Astrocyte of the hippocampus (primary cell): ENCODE measurements around the gene RNF213.
"Not testable (repeated sequence)": the region's sequence is repeated elsewhere in the genome, so short reads cannot be mapped to it uniquely, and the experiment has no call there.

Experiments
- DNase-seq: peaks from one replicate; pipeline ENCODE4 v3.0.0; 2011; ENCODE audit warnings: low read depth, low spot score

RNF213 gene

DNA sequence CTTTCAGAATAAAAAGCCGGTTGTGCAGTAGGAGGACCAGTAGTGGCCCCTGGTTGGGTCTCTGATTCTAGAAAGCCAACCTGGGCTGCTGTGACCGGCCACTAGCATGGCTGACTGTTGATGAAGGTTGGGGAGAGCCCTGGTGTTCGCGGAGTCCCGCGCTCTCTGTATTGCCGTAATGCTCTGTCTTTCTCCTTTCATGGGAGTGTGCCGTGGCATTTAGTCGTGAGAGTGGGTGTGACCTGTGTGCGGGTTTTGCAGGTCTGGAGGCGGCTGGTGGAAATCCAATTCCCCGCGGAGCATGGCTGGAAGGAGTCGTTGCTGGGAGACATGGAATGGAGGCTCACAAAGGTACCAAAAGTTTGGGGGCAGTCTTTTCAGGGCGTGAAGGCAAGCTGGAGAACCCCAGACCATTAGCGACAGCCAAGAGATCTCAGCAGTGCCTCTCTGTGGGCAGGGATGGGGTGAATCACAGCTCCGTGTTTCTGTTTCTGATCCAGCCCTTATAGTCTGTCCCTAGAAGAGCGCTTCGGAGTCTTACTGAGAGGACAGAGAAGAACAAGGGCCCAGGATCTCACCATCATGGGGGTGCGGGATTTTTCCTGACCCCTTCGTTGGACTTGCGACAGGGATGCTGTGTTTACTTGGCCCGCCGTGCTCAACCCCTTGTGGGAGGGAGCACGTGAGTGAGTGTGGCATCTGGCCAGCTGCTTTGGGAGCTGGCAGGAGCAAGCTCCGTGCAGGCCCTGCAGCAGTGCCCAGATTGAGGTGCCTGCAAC is 56.5 kb downstream of the RNF213 start:
- no peak for DNase-seq

DNA sequence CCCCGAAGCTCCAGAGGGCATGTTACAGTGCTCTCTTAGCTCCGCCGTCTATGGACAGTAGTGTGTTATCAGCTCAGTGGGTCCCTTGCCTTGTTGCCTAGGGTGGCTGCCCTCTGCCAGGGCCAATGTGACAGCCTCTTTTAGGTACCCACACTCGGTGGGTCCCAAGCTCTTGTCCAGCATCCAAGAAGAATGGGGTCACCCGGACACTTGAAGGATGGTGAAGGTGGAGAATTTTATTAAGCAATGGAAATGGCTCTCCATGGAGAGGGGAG is 57.0 kb downstream of the RNF213 start:
- no peak for DNase-seq

DNA sequence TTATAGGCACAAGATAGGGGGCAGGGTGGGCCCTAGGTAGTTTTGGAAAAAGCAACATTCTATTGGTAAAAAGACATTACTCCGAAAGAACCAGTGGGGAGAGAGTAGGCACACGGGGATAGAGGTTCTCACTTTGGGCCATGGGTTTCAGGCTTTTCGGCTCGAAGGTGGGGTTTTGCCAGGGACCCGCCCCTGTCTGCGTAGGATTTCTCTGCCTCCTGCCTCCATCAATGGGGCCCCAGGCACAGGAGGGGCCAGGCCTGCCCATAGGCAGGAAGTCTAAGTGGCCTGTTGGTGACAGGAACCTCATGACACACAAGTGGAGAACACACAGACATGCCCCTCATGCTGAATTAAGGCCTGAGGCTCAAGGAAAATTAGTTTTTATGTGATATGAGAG is 57.5 kb downstream of the RNF213 start:
- DNase-seq: no peak

DNA sequence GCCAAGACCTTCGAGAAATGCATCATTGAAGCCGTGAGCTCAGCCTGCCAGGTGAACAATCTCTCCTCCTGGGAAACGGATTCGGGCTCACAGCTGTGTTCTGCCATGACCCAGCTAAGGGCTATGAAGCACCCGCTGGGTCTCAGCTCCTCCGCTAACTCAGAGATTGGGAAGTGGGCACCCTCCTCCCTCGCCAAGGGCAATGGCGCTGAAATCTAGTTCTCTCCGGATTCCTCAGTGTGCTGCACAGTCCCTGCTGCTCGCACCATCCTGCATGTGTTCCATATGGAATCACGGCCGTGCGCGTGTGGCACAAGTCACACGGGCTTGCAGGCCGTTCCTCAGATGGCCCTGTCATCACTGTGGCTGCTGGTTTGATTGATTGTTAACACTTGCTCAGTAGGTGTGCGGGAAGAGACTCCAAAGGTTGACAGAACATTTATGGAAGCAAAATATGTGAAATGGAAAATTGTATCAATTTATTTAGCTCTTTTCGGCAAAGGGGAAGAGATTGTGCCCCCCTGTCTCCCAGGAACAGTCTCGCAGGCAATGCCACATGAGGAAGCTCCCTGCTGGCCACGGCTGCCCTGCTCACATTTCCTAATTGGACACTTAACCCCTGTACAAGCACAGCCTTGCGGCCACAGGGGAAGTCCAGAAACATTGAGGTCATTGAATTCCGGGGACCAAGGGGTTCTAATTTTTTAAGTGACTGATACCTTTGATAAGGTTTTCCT is 58.8 kb downstream of the RNF213 start:
- DNase-seq: no peak

DNA sequence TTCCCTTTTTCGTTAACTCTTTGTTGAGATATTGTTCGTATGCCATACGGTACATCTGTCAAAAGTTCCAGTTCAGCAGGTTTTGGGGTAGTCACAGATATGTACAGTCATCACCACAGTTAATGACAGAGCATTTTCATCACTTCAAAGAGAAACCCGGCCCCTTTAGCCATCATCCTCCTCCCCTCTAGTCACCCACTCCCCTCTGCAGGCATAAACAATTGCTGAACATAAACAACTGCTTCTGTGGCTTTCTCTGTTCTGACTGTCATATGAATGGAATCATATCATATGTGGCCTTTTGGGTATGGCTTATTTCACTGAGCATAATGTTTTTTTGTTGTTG is 59.3 kb downstream of the RNF213 start:
- no peak for DNase-seq

DNA sequence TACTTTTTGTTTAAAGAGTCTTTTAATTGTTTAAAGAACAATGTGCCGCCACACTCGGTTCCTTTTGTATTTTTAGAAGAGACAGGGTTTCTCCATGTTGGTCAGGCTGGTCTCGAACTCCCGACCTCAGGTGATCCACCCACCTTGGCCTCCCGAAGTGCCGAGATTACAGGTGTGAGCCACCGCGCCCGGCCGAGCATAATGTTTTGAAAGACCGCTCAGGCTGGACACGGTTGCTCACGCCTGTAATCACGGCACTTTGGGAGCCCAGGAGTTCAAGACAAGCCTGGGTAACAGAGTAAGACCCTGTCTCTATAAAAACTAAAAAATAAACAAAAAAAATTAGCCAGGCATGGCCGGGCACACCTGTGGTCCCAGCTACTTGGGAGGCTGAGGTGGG is 59.8 kb downstream of the RNF213 start:
- no peak for DNase-seq

DNA sequence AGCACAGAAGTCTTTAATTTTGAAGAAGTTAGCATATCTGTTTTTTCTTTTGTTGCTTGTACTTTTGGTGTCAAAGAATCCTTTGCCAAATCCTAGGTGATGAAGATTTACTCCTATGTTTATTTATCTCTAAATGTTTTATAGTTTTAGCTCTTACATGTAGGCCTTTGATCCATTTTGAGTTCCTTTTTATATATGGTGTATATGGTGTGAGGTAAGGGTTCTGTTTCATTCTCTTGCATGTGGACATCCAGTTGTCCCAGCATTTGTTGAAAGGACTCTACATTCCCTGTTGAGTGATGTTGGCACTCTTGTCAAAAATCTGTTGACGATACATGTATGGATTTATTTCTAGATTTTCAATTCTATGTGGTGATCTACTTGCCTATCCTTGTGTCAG is 62.2 kb downstream of the RNF213 start:
- no peak for DNase-seq

DNA sequence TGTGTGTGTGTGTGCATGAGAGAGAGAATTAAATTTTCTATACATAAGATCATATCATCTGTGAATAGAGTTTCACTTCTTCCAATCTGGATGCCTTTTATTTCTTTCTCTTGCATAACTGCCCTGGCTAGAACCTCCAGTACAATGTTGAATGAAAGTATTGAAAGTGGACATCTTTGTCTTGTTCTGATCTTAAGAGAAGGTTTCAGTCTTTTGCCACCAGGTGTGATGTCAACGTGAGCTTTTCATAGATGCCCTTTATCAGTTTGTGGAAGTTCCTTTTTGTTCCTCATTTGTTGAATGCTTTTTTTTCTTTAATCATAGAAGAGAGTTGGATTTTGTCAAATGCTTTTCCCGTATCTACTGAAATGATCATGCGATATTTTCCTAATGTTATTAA is 63.3 kb downstream of the RNF213 start:
- no peak for DNase-seq

DNA sequence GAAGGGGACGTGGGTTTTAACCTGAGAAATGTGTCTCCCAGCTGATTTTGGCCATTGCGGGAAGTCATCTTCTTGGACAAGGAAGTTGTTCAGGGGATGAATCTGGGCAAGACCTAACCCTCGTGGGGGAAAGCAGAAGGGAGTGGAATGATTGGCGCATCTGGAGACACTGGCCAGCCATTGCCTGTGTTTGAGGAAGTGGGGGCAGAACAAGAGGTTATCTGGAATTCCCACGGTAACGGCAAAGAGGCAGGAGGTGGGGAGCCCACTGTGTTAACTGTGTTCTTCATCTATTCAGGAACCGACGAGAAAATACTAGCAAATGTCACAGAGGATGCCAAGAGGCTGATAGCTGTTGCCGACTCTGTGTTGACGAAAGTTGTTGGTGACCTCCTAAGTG is 66.9 kb downstream of the RNF213 start:
- DNase-seq: no peak

DNA sequence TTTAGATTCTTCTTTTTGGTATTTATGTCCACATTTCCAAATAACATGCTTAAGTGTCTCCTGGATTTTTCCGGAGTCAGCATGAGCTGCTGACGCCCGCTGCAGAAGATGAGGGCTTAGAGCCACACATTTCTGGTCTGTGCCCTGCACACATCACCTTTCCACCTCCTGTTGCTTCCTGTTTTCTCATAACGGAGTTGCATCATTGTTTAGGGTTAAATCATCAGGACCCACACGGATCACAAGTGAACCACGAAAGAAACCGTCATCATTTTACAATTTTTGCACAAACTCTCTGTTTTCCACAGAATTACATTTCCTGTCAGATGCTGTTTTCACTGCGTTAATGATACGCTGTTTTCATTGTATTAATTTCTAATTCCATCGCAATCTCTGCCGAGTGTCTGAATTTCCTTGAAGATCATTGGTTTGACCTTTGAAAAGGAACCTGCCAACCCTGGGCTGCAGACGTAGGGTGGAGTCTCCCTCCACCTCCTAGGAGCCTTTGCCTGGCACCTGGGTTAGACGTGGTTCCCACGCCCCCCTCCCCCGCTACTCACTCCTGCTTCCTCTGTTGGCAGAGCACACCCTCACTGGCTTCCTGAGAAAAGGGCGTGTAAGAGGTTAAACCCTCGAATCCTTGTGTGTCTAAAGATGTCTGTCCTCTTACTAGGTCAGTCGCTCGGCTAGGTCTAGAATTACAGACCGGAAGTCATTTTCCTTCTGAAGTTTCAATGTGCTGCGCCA is 68.2 kb downstream of the RNF213 start:
- DNase-seq: no peak

DNA sequence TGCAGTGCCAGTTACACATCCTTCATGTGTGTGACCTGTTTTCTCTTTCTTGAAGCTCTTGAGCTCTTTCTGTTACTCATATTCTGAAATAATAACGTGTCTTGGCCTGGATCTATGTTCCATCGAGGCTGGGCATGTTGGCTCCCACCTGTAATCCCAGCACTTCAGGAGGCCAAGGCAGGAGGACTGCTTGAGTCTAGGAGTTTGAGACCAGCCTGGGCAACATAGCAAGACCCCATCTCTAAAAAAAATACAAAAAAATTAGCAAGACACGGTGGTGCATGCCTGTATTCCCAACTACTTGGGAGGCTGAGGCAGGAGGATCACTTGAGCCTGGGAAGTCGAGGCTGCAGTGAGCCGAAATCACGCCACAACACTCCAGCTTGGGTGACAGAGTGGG is 68.8 kb downstream of the RNF213 start:
- not testable (repeated sequence) for DNase-seq

DNA sequence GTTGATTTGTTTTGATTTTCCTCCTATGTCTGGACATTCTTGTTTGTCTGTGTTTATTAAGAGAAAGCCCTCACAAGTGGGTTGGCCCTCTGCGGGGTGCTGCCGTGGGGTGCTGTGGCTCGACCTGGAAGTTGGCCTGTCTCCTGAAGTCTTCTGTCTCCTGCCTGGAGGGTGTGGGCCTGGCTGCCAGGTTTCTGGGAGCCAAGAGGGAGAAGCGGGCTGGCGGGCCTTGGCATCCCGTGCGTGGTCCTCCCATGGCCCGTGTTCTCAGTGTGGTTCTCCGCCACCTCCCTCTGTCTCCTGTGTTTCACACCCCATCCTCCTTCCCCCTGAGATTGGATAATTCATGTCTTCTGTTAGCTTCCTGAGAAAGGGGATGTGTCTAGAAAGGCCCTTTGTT is 69.6 kb downstream of the RNF213 start:
- DNase-seq: no peak

DNA sequence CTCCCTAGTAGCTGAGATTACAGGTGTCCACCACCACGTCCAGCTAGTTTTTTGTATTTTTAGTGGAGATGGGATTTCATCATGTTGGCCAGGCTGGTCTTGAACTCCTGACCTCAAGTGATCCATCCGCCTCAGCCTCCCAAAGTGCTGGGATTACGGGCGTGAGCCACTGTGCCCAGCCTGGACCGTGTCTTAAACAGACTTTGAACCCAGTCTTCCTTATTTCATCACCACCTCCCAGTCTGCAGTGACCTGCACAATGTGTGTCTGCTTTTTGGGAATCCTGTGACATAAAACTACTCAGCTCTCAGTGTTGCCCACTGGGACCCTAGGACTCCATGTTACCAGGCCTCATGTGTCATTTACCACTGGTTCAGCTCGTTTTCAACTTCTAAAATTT is 70.3 kb downstream of the RNF213 start:
- not testable (repeated sequence) for DNase-seq

DNA sequence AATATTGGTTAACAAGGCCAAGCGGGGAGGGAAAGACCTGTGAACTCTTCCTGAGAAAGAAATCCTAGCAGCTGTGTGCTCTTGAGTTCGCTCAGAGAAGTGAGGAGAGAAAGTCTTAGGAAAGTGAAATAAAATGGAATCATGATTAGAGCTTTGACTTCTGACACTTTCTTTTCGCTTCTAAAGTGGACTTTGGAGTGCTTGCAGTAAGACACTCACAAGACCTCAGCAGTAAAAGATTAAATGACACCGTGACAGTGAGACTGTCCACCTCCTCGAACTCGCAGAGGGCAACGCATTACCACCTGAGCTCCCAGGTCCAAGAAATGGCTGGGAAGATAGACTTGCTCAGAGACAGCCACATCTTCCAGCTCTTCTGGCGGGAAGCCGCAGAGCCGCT is 71.2 kb downstream of the RNF213 start:
- no peak for DNase-seq

DNA sequence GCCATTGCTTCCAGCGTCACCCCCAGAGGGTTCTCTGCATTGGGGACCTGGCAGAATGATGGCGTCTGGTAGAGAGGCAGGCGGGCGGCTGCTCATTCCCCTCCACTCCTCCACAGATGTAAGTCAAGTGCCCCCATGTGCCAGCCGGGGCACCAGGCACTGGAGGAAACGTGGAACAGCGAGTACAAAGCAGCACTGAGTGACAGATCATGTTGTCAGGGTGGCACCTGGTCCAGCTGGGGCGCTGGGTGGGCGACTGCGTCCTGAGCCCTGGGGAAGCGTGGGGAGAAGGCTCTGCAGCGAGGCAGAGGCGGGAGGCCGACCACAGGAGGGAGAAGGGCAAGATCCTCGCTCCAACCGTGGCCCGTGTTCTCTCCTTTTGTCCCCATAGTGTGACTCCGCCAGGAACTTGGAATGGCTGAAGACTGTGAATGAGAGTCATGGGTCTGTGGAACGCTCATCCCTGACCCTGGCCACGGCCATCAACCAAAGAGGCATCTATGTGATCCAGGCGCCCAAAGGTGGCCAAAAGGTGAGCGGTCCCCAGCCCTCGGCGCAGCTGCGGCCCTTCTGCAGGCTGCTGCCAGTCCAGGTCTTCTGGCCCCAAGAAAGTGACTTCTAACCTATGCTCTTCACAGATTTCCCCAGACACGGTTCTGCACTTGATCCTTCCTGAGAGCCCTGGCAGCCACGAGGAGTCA is 76.7 kb downstream of the RNF213 start:
- DNase-seq: no peak

DNA sequence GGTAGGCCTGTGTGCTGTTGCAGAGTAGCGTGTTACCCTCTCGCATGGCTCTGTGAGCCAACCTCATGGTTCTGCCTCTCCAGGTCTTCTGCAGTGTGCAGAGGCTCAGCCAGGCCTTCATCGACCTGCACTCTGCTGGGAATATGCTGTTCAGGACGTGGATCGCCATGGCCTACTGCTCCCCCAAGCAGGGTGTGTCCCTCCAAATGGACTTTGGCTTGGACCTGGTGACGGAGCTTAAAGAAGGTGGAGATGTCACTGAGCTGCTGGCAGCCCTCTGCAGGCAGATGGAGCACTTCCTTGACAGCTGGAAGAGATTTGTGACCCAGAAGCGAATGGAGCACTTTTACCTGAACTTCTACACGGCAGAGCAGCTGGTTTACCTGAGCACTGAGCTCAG is 78.5 kb downstream of the RNF213 start:
- no peak for DNase-seq

DNA sequence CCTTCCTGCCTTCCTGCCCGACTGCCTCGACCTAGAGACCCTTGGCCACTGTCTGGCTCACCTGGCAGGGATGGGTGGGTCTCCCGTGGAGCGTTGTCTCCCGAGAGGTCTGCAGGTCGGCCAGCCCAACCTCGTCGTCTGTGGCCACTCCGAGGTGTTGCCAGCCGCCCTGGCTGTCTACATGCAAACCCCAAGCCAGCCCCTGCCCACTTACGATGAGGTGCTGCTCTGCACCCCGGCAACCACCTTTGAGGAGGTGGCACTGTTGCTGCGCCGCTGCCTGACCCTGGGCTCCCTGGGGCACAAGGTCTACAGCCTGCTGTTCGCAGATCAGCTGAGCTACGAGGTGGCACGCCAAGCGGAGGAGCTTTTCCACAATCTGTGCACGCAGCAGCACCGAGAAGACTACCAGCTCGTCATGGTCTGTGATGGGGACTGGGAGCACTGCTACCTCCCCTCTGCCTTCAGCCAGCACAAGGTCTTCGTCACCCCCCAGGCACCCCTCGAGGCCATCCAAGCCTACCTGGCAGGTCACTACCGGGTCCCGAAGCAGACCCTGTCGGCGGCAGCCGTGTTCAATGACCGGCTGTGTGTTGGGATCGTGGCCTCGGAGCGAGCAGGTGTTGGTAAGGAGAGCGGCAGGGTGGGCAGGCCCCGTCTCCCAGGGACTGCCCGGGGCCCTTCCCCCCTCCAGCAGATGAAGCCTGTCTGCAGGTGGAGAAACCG is 79.2 kb downstream of the RNF213 start:
- DNase-seq: no peak

DNA sequence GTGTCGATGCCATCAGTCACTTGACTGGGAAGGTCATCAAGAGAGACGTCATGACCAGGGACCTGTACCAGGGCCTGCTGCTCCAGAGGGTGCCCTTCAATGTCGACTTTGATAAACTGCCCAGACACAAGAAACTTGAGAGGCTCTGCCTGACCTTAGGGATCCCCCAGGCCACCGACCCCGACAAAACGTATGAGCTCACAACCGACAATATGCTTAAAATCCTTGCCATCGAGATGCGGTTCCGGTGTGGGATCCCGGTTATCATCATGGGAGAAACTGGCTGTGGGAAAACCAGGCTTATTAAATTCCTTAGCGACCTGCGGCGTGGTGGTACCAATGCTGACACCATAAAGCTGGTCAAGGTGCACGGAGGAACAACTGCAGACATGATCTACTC is 84.7 kb downstream of the RNF213 start:
- no peak for DNase-seq

DNA sequence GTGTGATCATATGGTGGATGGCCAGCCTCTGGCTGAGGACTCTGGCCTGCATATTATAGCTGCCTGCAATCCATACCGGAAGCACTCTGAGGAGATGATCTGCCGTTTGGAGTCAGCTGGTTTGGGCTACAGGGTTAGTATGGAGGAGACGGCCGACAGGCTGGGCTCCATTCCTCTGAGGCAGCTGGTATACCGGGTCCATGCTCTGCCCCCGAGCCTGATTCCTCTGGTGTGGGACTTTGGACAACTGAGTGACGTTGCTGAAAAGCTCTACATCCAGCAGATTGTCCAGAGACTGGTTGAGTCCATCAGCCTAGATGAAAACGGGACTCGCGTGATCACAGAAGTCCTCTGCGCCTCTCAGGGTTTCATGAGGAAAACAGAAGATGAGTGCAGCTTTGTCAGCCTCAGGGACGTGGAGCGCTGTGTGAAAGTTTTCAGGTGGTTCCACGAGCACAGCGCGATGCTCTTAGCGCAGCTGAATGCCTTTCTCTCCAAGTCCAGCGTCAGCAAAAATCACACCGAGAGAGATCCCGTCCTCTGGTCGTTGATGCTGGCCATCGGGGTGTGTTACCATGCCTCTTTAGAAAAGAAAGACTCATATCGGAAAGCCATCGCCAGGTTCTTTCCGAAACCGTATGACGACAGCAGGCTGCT is 85.3 kb downstream of the RNF213 start:
- DNase-seq: no peak

DNA sequence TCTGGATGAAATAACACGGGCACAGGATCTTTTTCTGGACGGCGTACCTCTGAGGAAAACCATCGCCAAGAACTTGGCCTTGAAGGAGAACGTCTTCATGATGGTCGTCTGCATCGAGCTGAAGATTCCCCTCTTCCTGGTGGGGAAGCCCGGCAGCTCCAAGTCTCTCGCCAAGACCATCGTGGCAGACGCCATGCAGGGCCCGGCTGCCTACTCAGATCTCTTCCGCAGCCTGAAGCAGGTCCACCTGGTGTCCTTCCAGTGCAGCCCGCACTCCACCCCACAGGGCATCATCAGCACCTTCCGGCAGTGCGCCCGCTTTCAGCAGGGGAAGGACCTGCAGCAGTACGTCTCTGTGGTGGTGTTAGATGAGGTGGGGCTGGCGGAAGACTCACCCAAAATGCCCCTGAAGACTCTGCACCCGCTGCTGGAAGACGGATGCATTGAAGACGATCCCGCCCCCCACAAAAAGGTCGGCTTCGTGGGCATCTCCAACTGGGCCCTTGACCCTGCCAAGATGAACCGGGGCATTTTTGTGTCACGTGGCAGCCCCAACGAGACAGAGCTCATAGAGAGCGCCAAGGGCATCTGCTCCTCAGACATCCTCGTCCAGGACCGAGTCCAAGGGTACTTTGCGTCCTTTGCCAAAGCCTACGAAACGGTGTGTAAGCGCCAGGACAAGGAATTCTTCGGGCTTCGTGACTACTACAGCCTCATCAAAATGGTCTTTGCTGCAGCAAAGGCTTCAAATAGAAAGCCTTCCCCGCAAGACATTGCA is 86.0 kb downstream of the RNF213 start:
- no peak for DNase-seq
